Smooth muscle cell of the brain vasculature (primary cell): ENCODE data around the gene SELENBP1.
A peak's percentile ranks its signal among the peaks of the same experiment; 100 is the strongest.

Source experiments
- DNase-seq: peaks from one replicate; pipeline ENCODE4 v3.0.0-alpha.2; 2012; ENCODE audit warnings: low read depth, low spot score

The SELENBP1 gene

DNA sequence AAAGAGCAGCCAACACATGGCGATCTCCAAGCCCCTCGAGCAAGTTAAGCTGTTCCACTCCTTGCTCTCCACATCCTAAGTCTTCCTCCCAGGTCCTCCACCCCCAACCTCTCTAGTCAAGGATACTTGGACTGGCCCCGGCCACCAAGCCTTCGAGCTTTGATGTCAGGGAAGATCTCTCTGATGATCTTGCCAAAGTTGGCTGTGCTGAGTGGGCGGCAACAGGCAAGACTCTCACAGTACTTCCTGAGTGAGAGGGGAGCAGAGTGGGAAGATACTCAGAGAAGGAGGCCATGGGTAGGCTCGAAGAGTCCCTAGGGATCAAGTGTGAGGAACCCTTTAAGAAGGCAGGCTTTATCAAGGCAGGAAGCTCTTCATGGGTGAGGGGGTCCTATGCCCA, 28.2 kb downstream of the SELENBP1 start:
- DNase-seq = no peak

DNA sequence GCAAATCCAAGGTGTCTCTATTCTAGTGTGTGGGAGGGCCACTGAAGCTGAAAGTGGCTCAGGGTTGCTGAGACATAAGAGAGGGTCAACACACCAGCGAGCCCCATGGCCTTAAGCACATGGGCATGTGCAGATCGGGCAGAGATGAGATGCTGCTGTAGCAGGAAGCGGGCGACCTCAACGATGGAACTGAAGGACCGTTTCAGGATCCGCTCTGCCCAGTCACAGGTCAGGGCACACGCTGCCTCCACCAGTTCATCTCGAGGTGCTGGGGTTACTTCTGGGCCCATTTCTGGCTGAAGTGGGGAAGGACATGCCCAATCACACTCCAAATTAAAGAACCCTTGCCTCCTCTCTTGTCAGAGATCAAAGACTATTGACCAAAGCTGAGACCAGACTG, 28.9 kb downstream of the SELENBP1 start:
- DNase-seq = no peak

DNA sequence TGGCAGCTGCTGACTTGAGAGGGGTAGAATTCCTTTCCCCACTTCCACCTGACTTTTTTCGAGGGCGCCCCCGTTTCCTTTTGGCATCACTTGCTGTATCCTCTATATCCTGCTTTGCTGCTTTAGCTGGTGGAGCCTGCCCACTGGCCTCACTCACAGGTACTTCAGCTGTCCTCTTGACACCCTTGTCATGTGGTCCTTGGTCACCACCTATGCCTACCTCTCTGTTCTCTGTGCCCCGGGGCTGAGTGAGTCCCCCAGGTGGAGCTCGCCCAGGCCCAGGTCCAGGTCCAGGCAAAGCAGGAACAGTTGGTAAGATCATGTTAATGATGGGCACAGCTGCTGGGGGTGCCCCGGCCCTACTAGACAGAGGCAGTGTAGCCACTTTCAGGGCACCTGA, 29.9 kb downstream of the SELENBP1 start:
- no peak for DNase-seq

DNA sequence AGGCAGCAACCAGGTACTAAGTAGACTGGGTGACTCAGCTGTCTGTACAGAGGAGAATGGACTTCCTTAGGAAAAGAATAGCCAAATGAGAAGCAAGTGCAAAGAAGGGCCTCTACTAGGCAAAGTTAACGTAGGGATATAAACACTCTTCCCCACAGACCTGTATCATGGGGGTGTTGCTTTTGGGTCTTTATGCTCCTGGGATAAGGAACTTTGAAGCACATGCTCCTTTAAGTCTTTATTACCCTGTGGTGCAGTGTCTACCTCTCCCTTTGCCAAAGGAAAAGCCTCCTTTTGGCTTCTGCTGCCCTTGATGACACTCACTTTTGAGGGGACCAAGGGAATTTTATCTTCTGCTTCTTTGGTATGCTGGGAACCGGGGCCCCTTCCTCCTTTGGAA, 30.5 kb downstream of the SELENBP1 start:
- DNase-seq = no peak

GRCh38 chr1:151340870-151341754, 31.4 kb downstream of the SELENBP1 start:
- DNase-seq = no peak

GRCh38 chr1:151336556-151336955, 35.9 kb downstream of the SELENBP1 start:
- DNase-seq = no peak

- DNase-seq = no peak
Measured at GRCh38 chr1:151334822-151335221, 37.7 kb downstream of the SELENBP1 start.

DNA sequence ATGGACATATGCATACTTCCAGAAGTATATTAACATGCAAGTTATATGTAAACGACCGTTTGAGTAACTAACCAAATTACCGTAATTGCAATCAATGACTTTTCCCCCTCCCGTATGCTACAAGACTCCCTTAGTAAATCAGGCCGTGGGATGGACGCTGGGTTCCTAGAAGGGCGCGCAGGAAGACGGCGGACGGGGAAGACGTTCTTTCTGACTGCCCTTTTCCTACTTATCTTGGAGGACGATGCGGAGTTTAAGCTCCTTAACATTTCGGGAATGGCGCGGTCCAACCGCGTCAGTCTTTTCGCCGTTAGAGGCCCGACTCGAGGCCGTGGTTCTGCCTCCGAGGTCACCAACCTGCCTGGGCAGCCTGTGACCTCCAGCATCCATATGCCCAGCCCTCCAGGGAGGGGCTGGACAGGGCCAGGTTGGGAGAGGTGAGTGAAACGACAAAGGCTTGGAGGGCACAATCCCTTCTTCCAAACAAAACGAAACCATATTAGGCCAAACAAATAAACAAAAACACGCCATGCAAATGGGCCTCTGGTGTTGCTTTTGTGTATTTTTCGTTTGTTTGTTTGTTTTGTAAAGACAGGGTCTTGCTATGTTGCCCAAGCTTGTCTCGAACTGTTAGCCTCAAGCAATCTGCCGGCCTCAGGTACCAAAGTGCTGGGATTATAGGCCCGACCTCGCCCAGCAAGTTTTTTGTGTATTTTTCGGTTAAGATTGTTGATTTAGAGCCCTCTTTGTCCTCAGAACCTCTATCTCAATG, 44.4 kb downstream of the SELENBP1 start:
- no peak for DNase-seq

- peak; percentile 96 for DNase-seq
Measured at GRCh38 chr1:151327223-151327902, 45.1 kb downstream of the SELENBP1 start, which contains the start of gene PI4KB. TSS of gene PI4KB (minus strand) at chr1:151327416. CDS start at chr1:151316481, 10,935 bp downstream.

GRCh38 chr1:151326619-151327222, 45.8 kb downstream of the SELENBP1 start:
- no peak for DNase-seq

DNA sequence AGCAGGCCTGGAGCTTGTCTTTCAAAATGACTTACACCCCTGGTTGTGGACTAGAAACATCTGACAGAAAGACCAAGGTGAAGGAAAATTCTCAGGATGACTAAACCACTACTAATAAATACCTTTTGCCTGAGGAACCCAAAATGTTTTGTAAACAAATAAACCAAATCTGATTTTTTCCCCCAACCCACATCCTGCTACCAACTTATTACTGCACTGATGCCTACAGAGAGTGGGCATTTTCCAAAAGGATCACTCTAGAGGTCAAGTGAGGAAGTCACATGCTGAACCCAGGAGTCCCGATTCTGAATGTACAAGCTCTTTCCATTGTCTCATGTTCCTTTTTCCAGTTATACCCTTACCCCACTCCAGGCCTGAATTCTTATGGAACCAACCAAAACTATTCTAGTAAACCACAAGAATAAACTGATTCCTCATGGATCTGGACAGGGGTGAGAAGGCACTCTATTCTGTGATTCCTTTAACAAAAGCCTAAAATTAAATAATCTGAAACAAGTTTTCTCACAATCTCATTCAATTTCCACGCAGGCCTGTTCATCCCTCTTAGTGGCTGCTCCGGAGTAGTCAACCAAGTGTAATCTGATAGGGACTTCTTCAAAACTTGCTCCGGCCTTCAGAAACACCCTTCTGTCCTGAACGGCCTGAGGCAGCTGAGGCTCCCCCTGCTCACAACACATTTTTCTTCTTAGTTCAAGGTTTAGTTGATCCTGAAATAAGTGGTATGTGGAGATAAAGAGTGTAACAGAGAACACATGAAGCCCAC, 46.7 kb downstream of the SELENBP1 start:
- DNase-seq = no peak

DNA sequence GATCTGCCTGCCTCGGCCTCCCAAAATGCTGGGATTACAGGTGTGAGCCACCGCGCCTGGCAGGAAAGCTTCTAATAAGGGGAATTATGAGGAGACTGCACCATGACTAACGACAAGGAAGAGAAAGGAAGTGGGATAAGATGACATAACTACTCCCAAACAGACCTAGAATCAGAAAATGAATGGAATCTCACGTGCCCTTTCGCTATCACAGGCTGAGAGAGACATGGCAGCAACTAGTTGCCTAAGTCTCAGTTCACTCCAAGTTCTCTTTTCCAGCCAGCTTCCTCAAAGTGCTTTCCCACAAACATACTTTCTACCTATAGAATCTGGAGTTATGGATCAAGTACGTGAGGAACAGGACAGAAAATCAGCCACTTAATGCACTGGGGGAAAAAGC, 47.3 kb downstream of the SELENBP1 start:
- no peak for DNase-seq

- DNase-seq = no peak
Measured at GRCh38 chr1:151324390-151324930, 48.0 kb downstream of the SELENBP1 start.

DNA sequence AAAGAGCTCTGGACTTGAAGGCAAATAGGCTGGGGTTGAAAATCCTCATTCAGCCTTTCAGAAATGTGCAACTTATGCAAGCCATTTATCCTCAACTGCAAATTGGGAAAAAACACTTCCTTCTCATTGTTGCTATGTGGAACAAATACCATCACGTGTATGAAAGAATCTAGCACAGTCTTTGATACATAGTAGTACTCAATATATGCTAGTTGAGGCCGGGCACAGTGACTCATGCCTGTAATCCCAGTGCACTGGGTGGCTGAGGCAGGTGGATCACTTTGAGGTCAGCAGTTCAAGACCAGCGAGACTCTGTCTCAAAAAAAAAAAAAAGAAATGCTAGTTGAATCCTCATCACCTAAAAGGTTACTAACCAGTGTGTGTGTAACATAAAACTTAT, 53.5 kb downstream of the SELENBP1 start:
- DNase-seq = no peak

DNA sequence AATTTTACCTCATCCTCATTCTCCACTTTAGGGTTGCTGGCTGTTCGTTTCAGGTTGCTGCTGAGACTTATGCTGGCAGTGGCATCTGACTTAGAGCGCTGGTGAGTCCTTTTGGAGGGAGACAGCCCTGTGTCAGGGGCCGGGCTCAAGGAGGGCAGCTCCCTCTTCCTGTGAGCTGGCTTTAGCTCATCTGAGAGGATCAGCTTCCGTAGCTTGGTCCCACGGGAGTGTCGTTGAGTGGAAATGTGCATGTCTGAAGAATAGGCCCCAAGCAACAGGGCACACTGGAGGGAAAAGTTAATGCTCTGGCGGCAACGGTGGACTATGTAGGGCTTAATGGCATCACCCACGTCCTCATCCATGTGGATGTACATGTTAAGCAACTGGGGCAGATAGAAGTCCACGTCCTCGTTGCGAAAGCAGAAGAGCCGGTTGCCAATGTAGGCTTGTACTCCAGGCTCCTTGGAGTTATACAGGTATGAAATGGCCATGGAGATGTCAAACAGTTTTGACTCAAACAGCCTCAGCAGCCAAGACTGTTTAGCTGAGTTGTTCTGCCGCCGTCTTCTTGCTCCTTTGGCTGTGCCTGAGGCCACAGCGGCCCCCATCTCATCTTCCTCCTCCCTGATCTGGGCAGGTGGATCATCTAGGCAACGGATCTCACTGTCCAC, 56.8 kb downstream of the SELENBP1 start:
- no peak for DNase-seq
